GM12878 (cell line): Measurements from ENCODE around the gene RAB11A.

ENCODE experiments used
- KLF5 ChIP-seq: fragments of 450-650 bp; IDR thresholded peaks from 2 replicates; pipeline ENCODE4 v1.6.1; 2014; ENCODE audit warnings: mild to moderate bottlenecking; ENCODE audit not compliant: partially characterized antibody
- NFYB ChIP-seq: IDR thresholded peaks from 2 replicates; pipeline ENCODE4 v1.6.1; 2011; ENCODE audit warnings: low read depth, mild to moderate bottlenecking, low read length, improper control_type of control experiment, moderate library complexity; ENCODE audit not compliant: insufficient read depth
- NR2C2 ChIP-seq: IDR thresholded peaks from 2 replicates; pipeline ENCODE4 v1.6.1; 2011; ENCODE audit warnings: borderline replicate concordance, low read depth; ENCODE audit not compliant: control insufficient read depth, insufficient read length
- RCOR1 ChIP-seq: conservative IDR thresholded peaks from 2 replicates; pipeline ENCODE4 v1.6.1; 2012; ENCODE audit warnings: low read depth, low read length, improper control_type of control experiment
- SRF ChIP-seq, 2 experiments: IDR thresholded peaks; 2 replicates each; pipeline ENCODE4 v1.6.1; 2011; ENCODE audit warnings: low read depth in 2 of 2, low read length in 2 of 2, mild to moderate bottlenecking in 1 of 2, moderate library complexity in 1 of 2
- ZBED1 ChIP-seq: IDR thresholded peaks from 2 replicates; pipeline ENCODE4 v1.6.1; 2016; ENCODE audit warnings: borderline replicate concordance
- TF ChIP-seq, protein P1 (sequence below), 3 experiments: IDR thresholded peaks in 2 of 3; conservative IDR thresholded peaks in 1 of 3; 2 replicates each; pipeline ENCODE4 v1.5.1; 2011; ENCODE audit warnings: low read depth in 3 of 3, low read length in 3 of 3, mild to moderate bottlenecking in 3 of 3, control low read depth in 2 of 3, moderate library complexity in 2 of 3, inconsistent platforms in 1 of 3, mixed read lengths in 1 of 3; ENCODE audit not compliant: control insufficient read depth in 2 of 3, insufficient read depth in 1 of 3; ENCODE audit errors: extremely low read depth in 1 of 3
- TF ChIP-seq, protein P2 (sequence below): fragments of 450-650 bp; IDR thresholded peaks from 2 replicates; pipeline ENCODE4 v1.6.1; 2016; ENCODE audit warnings: mild to moderate bottlenecking
- TF ChIP-seq, protein P3 (sequence below): fragments of 450-650 bp; IDR thresholded peaks from 2 replicates; pipeline ENCODE4 v1.6.1; 2017; ENCODE audit warnings: mild to moderate bottlenecking, moderate library complexity
- TF ChIP-seq, protein P4 (sequence below): fragments of 450-650 bp; IDR thresholded peaks from 2 replicates; pipeline ENCODE4 v1.6.1; 2017; ENCODE audit warnings: low read depth, mild to moderate bottlenecking, moderate library complexity

DNA sequence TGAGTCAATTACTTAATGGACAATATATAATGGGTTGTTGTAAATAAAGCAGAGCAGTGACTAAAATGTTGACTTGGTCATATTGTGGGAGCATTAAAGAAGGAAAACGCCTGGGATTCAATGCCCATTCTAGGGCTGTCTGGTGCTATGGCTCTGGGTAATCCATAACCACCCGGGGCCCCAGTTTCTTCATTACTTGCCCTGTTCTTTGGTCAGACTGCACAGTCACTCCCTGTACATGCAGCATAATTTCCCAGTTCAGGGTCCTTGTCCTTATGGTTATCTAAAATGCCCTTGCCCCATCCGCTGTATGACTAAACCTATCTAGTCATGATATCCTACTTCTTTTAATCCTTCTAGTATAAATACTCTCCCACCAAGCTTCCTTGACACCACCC lies 49.7 kb upstream of the RAB11A start:
- TF ChIP-seq ZBED1 (no peak), NR2C2 (no peak), NFYB (no peak), RCOR1 (no peak), KLF5 (no peak), SRF (IDR thresholded peaks at IDR 0.05; ENCODE audit: low read depth in 2 of 2, low read length in 2 of 2) (no peak)
- TF ChIP-seq, protein P1, sequence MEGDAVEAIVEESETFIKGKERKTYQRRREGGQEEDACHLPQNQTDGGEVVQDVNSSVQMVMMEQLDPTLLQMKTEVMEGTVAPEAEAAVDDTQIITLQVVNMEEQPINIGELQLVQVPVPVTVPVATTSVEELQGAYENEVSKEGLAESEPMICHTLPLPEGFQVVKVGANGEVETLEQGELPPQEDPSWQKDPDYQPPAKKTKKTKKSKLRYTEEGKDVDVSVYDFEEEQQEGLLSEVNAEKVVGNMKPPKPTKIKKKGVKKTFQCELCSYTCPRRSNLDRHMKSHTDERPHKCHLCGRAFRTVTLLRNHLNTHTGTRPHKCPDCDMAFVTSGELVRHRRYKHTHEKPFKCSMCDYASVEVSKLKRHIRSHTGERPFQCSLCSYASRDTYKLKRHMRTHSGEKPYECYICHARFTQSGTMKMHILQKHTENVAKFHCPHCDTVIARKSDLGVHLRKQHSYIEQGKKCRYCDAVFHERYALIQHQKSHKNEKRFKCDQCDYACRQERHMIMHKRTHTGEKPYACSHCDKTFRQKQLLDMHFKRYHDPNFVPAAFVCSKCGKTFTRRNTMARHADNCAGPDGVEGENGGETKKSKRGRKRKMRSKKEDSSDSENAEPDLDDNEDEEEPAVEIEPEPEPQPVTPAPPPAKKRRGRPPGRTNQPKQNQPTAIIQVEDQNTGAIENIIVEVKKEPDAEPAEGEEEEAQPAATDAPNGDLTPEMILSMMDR (IDR thresholded peaks at IDR 0.05 in 2 of 3, conservative IDR thresholded peaks at IDR 0.05 in 1 of 3; ENCODE audit: control insufficient read depth in 2 of 3, extremely low read depth in 1 of 3, insufficient read depth in 1 of 3, low read depth in 3 of 3, low read length in 3 of 3) = no peak
- TF ChIP-seq, protein P2, sequence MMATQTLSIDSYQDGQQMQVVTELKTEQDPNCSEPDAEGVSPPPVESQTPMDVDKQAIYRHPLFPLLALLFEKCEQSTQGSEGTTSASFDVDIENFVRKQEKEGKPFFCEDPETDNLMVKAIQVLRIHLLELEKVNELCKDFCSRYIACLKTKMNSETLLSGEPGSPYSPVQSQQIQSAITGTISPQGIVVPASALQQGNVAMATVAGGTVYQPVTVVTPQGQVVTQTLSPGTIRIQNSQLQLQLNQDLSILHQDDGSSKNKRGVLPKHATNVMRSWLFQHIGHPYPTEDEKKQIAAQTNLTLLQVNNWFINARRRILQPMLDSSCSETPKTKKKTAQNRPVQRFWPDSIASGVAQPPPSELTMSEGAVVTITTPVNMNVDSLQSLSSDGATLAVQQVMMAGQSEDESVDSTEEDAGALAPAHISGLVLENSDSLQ = no peak
- TF ChIP-seq, protein P3, sequence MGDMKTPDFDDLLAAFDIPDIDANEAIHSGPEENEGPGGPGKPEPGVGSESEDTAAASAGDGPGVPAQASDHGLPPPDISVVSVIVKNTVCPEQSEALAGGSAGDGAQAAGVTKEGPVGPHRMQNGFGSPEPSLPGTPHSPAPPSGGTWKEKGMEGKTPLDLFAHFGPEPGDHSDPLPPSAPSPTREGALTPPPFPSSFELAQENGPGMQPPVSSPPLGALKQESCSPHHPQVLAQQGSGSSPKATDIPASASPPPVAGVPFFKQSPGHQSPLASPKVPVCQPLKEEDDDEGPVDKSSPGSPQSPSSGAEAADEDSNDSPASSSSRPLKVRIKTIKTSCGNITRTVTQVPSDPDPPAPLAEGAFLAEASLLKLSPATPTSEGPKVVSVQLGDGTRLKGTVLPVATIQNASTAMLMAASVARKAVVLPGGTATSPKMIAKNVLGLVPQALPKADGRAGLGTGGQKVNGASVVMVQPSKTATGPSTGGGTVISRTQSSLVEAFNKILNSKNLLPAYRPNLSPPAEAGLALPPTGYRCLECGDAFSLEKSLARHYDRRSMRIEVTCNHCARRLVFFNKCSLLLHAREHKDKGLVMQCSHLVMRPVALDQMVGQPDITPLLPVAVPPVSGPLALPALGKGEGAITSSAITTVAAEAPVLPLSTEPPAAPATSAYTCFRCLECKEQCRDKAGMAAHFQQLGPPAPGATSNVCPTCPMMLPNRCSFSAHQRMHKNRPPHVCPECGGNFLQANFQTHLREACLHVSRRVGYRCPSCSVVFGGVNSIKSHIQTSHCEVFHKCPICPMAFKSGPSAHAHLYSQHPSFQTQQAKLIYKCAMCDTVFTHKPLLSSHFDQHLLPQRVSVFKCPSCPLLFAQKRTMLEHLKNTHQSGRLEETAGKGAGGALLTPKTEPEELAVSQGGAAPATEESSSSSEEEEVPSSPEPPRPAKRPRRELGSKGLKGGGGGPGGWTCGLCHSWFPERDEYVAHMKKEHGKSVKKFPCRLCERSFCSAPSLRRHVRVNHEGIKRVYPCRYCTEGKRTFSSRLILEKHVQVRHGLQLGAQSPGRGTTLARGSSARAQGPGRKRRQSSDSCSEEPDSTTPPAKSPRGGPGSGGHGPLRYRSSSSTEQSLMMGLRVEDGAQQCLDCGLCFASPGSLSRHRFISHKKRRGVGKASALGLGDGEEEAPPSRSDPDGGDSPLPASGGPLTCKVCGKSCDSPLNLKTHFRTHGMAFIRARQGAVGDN = no peak
- TF ChIP-seq, protein P4, sequence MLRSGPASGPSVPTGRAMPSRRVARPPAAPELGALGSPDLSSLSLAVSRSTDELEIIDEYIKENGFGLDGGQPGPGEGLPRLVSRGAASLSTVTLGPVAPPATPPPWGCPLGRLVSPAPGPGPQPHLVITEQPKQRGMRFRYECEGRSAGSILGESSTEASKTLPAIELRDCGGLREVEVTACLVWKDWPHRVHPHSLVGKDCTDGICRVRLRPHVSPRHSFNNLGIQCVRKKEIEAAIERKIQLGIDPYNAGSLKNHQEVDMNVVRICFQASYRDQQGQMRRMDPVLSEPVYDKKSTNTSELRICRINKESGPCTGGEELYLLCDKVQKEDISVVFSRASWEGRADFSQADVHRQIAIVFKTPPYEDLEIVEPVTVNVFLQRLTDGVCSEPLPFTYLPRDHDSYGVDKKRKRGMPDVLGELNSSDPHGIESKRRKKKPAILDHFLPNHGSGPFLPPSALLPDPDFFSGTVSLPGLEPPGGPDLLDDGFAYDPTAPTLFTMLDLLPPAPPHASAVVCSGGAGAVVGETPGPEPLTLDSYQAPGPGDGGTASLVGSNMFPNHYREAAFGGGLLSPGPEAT = no peak
